ENCODE results near the gene ATF7. TPM values are rescaled to one million over a fixed set of nuclear protein-coding genes. Genes with fewer than 3 reads are reported as not detected.
A peak's percentile ranks its signal among the peaks of the same experiment; 100 is the strongest.
"Not testable (repeated sequence)": the region's sequence is repeated elsewhere in the genome, so short reads cannot be mapped to it uniquely, and the experiment has no call there.

ATF7 gene
- total RNA-seq, 1 donor, result 17.4 TPM

- H3K36me3 ChIP-seq (ENCODE audit: insufficient read depth, low read length), result peaks cover 98% of the 10 kb centered on the region
- H3K9me3 ChIP-seq (ENCODE audit: low read depth, low read length), result no peaks in the 10 kb centered on the region
- no peaks in the 10 kb centered on the region for H3K27me3 ChIP-seq (ENCODE audit: insufficient read depth, low read length)
- no peak overlapping the region for H3K4me3 ChIP-seq (ENCODE audit: insufficient read depth, low read length)
- peaks cover 69% of the 10 kb centered on the region for H4K20me1 ChIP-seq (ENCODE audit: insufficient read depth, low read length)
- H3K4me2 ChIP-seq (ENCODE audit: insufficient read depth, low read length), result no peak overlapping the region
- H3K79me2 ChIP-seq (ENCODE audit: insufficient read depth, low read length), result peaks cover 39% of the 10 kb centered on the region
- H3K27ac ChIP-seq (ENCODE audit: low read depth, low read length), result peak overlapping the region; percentile 54
- H2AFZ ChIP-seq (ENCODE audit: low read length), result no peak overlapping the region
- peaks cover 42% of the 10 kb centered on the region for H3K4me1 ChIP-seq (ENCODE audit: insufficient read depth, low read length)
- DNase-seq (ENCODE audit: insufficient read length, low spot score, missing footprints), result peak; percentile 32
- no peak for TF ChIP-seq CTCF (IDR thresholded peaks at IDR 0.05; ENCODE audit: extremely low read depth, low read depth, low read length)
Measured at GRCh38 chr12:53482626-53483168, 143.5 kb downstream of the ATF7 start.

- no peak overlapping the region for H2AFZ ChIP-seq (ENCODE audit: low read length)
- no peaks in the 10 kb centered on the region for H3K9me3 ChIP-seq (ENCODE audit: low read depth, low read length)
- peaks cover 67% of the 10 kb centered on the region for H4K20me1 ChIP-seq (ENCODE audit: insufficient read depth, low read length)
- DNase-seq (ENCODE audit: insufficient read length, low spot score, missing footprints), result peak; percentile 62
- H3K79me2 ChIP-seq (ENCODE audit: insufficient read depth, low read length), result peaks cover 36% of the 10 kb centered on the region
- no peak overlapping the region for H3K4me2 ChIP-seq (ENCODE audit: insufficient read depth, low read length)
- peaks cover 46% of the 10 kb centered on the region for H3K4me1 ChIP-seq (ENCODE audit: insufficient read depth, low read length)
- H3K4me3 ChIP-seq (ENCODE audit: insufficient read depth, low read length), result no peak overlapping the region
- peak; percentile 27 for TF ChIP-seq CTCF (IDR thresholded peaks at IDR 0.05; ENCODE audit: extremely low read depth, low read depth, low read length)
- H3K36me3 ChIP-seq (ENCODE audit: insufficient read depth, low read length), result peaks cover 96% of the 10 kb centered on the region
- H3K27me3 ChIP-seq (ENCODE audit: insufficient read depth, low read length), result no peaks in the 10 kb centered on the region
- peak overlapping the region; percentile 54 for H3K27ac ChIP-seq (ENCODE audit: low read depth, low read length)
Measured at GRCh38 chr12:53481939-53482586, 144.1 kb downstream of the ATF7 start.

GRCh38 chr12:53481458-53481857 lies 144.7 kb downstream of the ATF7 start:
- H3K4me3 ChIP-seq (ENCODE audit: insufficient read depth, low read length); H2AFZ ChIP-seq (ENCODE audit: low read length); H3K9me3 ChIP-seq (ENCODE audit: low read depth, low read length); H3K27me3 ChIP-seq (ENCODE audit: insufficient read depth, low read length); H3K4me2 ChIP-seq (ENCODE audit: insufficient read depth, low read length): not testable (repeated sequence)
- Histone ChIP-seq H4K20me1 (ENCODE audit: insufficient read depth, low read length) (peaks cover 67% of the 10 kb centered on the region), H3K27ac (ENCODE audit: low read depth, low read length) (peak overlapping the region; percentile 54), H3K4me1 (ENCODE audit: insufficient read depth, low read length) (peaks cover 51% of the 10 kb centered on the region), H3K36me3 (ENCODE audit: insufficient read depth, low read length) (peaks cover 96% of the 10 kb centered on the region), H3K79me2 (ENCODE audit: insufficient read depth, low read length) (peaks cover 36% of the 10 kb centered on the region)
- peak; percentile 92 for DNase-seq (ENCODE audit: insufficient read length, low spot score, missing footprints)

GRCh38 chr12:53480491-53481442 lies 145.4 kb downstream of the ATF7 start:
- Histone ChIP-seq H3K36me3 (ENCODE audit: insufficient read depth, low read length) (peaks cover 96% of the 10 kb centered on the region), H3K79me2 (ENCODE audit: insufficient read depth, low read length) (peaks cover 36% of the 10 kb centered on the region), H3K4me2 (ENCODE audit: insufficient read depth, low read length) (no peak overlapping the region), H3K4me3 (ENCODE audit: insufficient read depth, low read length) (no peak overlapping the region), H3K27me3 (ENCODE audit: insufficient read depth, low read length) (no peaks in the 10 kb centered on the region), H3K4me1 (ENCODE audit: insufficient read depth, low read length) (peaks cover 58% of the 10 kb centered on the region), H4K20me1 (ENCODE audit: insufficient read depth, low read length) (peaks cover 68% of the 10 kb centered on the region), H3K9me3 (ENCODE audit: low read depth, low read length) (no peaks in the 10 kb centered on the region), H3K27ac (ENCODE audit: low read depth, low read length) (peak overlapping the region; percentile 60), H2AFZ (ENCODE audit: low read length) (no peak overlapping the region)
- DNase-seq (ENCODE audit: insufficient read length, low spot score, missing footprints), result peak; percentile 66
- no peak for TF ChIP-seq CTCF (IDR thresholded peaks at IDR 0.05; ENCODE audit: extremely low read depth, low read depth, low read length)
